Upper lobe of left lung (tissue), 6 donors: ENCODE results near the gene PTBP1. TPM values are rescaled to one million over a fixed set of nuclear protein-coding genes. Genes with fewer than 3 reads are reported as not detected.

Experiments used
- ATAC-seq, 2 donors: fragments of 200-7000 bp; cut with Tn5 transposase; one replicate each; pipeline ENCODE4 v1.9.1; 2022; ENCODE audit warnings: mild to moderate bottlenecking in 2 of 2, moderate library complexity in 2 of 2; ENCODE audit not compliant: low FRiP score in 2 of 2
- DNase-seq, 2 donors: peaks; one replicate each; pipeline ENCODE4 v3.0.0-alpha.2; 2019 to 2020
- H3K27ac ChIP-seq, 4 donors: fragments of 200-600 bp; sonication (generic); one replicate each; pipeline ENCODE4 v1.5.1; 2016 to 2019
- H3K27me3 ChIP-seq, 4 donors: fragments of 200-600 bp; sonication (generic); one replicate each; pipeline ENCODE4 v1.5.1; 2017 to 2019
- H3K36me3 ChIP-seq, 4 donors: fragments of 200-600 bp; sonication (generic); one replicate each; pipeline ENCODE4 v1.5.1; 2016 to 2019
- H3K4me1 ChIP-seq, 4 donors: fragments of 200-600 bp; sonication (generic); one replicate each; pipeline ENCODE4 v1.5.1; 2018 to 2019
- H3K4me3 ChIP-seq, 4 donors: fragments of 200-600 bp; sonication (generic); one replicate each; pipeline ENCODE4 v1.5.1; 2017 to 2019; ENCODE audit warnings: mild to moderate bottlenecking in 2 of 4, moderate library complexity in 1 of 4
- H3K9me3 ChIP-seq, 4 donors: fragments of 200-600 bp; sonication (generic); one replicate each; pipeline ENCODE4 v1.5.1; 2018 to 2019
- EP300 ChIP-seq, 4 donors: sonication (generic); formaldehyde crosslinking; IDR thresholded peaks; one replicate each; pipeline ENCODE4 v1.5.1; 2017; ENCODE audit warnings: antibody characterized with exemption in 4 of 4, control low read depth in 2 of 4
- POLR2A ChIP-seq, 4 donors: fragments of 450-650 bp; IDR thresholded peaks; one replicate each; pipeline ENCODE4 v1.5.1; 2016 to 2017; ENCODE audit warnings: antibody characterized with exemption in 4 of 4, mild to moderate bottlenecking in 2 of 4
- POLR2AphosphoS5 ChIP-seq, 2 donors: sonication (generic); formaldehyde crosslinking; IDR thresholded peaks; one replicate each; pipeline ENCODE4 v1.5.1; 2017; ENCODE audit warnings: antibody characterized with exemption in 2 of 2
- WGBS, 2 donors: methylation state at CpG; one replicate each; pipeline ENCODE4 v1.1.5; 2017 to 2018; 5-methylcytosine and 5-hydroxymethylcytosine counted together
- total RNA-seq, 6 donors: library from RNA; depleted of rRNA in 4 of 6; stranded (reverse); fragments of >200 nt in 4 of 6; gene quantifications; one replicate each; pipeline versions ENCODE4 v1.1.0 to v1.2.1, GENCODE V29; 2016 to 2021
- TF ChIP-seq, protein P1 (sequence below), 6 experiments: fragments of 450-650 bp in 4 of 6; fragments of 200-600 bp in 2 of 6; sonication (generic) in 2 of 6; IDR thresholded peaks; one replicate each; pipeline ENCODE4 v1.5.1; 2016 to 2019; ENCODE audit warnings: antibody characterized with exemption in 6 of 6
- donor health status: DM: no; HTN: no; CAD: no; lungs with moderate emphysema.
- donor health status: DM: no; HTN: yes; CAD: no; lungs with severe emphysema.

The PTBP1 gene
- total RNA-seq, 6 donors from 2014 or later: 122 to 270 (median 219) TPM

- H3K4me3 ChIP-seq: no peak overlapping the region
- no peaks in the 10 kb centered on the region for H3K27me3 ChIP-seq
- no peaks in the 10 kb centered on the region for H3K9me3 ChIP-seq
- ATAC-seq (no peak), DNase-seq (peak in 1 of 2 donors; percentile 67)
- no peak overlapping the region for H3K27ac ChIP-seq
- H3K36me3 ChIP-seq: peaks cover 73 to 92% (median 83%) of the 10 kb centered on the region in 4 donors
- H3K4me1 ChIP-seq: peaks cover 0 to 12% (median 0%) of the 10 kb centered on the region in 4 donors
- no peak for TF ChIP-seq POLR2A (IDR thresholded peaks at IDR 0.05)
- no peak for TF ChIP-seq POLR2AphosphoS5 (IDR thresholded peaks at IDR 0.05)
- TF ChIP-seq EP300 (IDR thresholded peaks at IDR 0.05): no peak
- TF ChIP-seq, protein P1, sequence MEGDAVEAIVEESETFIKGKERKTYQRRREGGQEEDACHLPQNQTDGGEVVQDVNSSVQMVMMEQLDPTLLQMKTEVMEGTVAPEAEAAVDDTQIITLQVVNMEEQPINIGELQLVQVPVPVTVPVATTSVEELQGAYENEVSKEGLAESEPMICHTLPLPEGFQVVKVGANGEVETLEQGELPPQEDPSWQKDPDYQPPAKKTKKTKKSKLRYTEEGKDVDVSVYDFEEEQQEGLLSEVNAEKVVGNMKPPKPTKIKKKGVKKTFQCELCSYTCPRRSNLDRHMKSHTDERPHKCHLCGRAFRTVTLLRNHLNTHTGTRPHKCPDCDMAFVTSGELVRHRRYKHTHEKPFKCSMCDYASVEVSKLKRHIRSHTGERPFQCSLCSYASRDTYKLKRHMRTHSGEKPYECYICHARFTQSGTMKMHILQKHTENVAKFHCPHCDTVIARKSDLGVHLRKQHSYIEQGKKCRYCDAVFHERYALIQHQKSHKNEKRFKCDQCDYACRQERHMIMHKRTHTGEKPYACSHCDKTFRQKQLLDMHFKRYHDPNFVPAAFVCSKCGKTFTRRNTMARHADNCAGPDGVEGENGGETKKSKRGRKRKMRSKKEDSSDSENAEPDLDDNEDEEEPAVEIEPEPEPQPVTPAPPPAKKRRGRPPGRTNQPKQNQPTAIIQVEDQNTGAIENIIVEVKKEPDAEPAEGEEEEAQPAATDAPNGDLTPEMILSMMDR (IDR thresholded peaks at IDR 0.05): no peak
- 85 to 91% methylated on average over 16 to 28 of the region's 30 CpGs for WGBS, 2 donors
These were observed 13.0 kb downstream of the PTBP1 start for GRCh38 chr19:810077-810855.

- Histone ChIP-seq H3K27me3 (no peaks in the 10 kb centered on the region), H3K27ac (no peak overlapping the region), H3K36me3 (peaks cover 66 to 87% (median 75%) of the 10 kb centered on the region in 4 donors), H3K4me1 (peaks cover 0 to 12% (median 0%) of the 10 kb centered on the region in 4 donors), H3K9me3 (no peaks in the 10 kb centered on the region), H3K4me3 (no peak overlapping the region)
- TF ChIP-seq EP300 (IDR thresholded peaks at IDR 0.05): no peak
- TF ChIP-seq POLR2A (IDR thresholded peaks at IDR 0.05): no peak
- TF ChIP-seq, protein P1 (IDR thresholded peaks at IDR 0.05): no peak
- no peak for TF ChIP-seq POLR2AphosphoS5 (IDR thresholded peaks at IDR 0.05)
- no peak for ATAC-seq
- WGBS, 2 donors: 90 to 91% methylated on average over 22 of the region's 25 CpGs
- peak in 1 of 2 donors; percentile 83 for DNase-seq
These were observed 13.7 kb downstream of the PTBP1 start for GRCh38 chr19:810883-811489.

GRCh38 chr19:811506-812048, 14.3 kb downstream of the PTBP1 start:
- Histone ChIP-seq H3K27ac (no peak overlapping the region), H3K4me3 (no peak overlapping the region), H3K9me3 (no peaks in the 10 kb centered on the region), H3K27me3 (no peaks in the 10 kb centered on the region), H3K4me1 (peaks cover 0 to 12% (median 0%) of the 10 kb centered on the region in 4 donors), H3K36me3 (peaks cover 60 to 81% (median 70%) of the 10 kb centered on the region in 4 donors)
- peak in 1 of 2 donors; percentile 73 for DNase-seq
- TF ChIP-seq EP300 (IDR thresholded peaks at IDR 0.05): no peak
- TF ChIP-seq, protein P1 (IDR thresholded peaks at IDR 0.05): no peak
- no peak for TF ChIP-seq POLR2AphosphoS5 (IDR thresholded peaks at IDR 0.05)
- TF ChIP-seq POLR2A (IDR thresholded peaks at IDR 0.05): no peak
- 96% methylated on average over 20 of the region's 20 CpGs for WGBS, 2 donors
- ATAC-seq: no peak

GRCh38 chr19:812049-812746, 14.9 kb downstream of the PTBP1 start:
- 92 to 95% methylated on average over 45 to 79 of the region's 80 CpGs for WGBS, 2 donors
- H3K27me3 ChIP-seq: no peaks in the 10 kb centered on the region
- DNase-seq: peak in 1 of 2 donors; percentile 78
- H3K9me3 ChIP-seq: no peaks in the 10 kb centered on the region
- H3K4me1 ChIP-seq: peaks cover 0 to 8% (median 0%) of the 10 kb centered on the region in 4 donors
- TF ChIP-seq, protein P1 (IDR thresholded peaks at IDR 0.05): no peak
- peaks cover 54 to 75% (median 63%) of the 10 kb centered on the region in 4 donors for H3K36me3 ChIP-seq
- no peak overlapping the region for H3K27ac ChIP-seq
- ATAC-seq: no peak
- no peak overlapping the region for H3K4me3 ChIP-seq
